Tibial nerve (tissue), 4 donors: ENCODE data around the gene SLC9B2. TPM values are rescaled to one million over a fixed set of nuclear protein-coding genes. Genes with fewer than 3 reads are reported as not detected.
A peak's percentile ranks its signal among the peaks of the same experiment; 100 is the strongest.

ENCODE experiments used
- DNase-seq, 2 donors: peaks; one replicate each; pipeline ENCODE4 v3.0.0-alpha.2; 2019; ENCODE audit warnings: low spot score in 2 of 2
- H3K27ac ChIP-seq, 4 donors: fragments of 200-600 bp; sonication (generic) in 3 of 4; one replicate each; pipeline ENCODE4 v1.5.1; 2017 to 2019; ENCODE audit warnings: mild to moderate bottlenecking in 1 of 4
- H3K27me3 ChIP-seq, 2 donors: fragments of 200-600 bp; sonication (generic) in 1 of 2; one replicate each; pipeline versions ENCODE4 v1.5.1 to v1.6.0; 2017 to 2019
- H3K36me3 ChIP-seq, 3 donors: fragments of 200-600 bp; sonication (generic); one replicate each; pipeline ENCODE4 v1.5.1; 2018 to 2019
- H3K4me1 ChIP-seq, 4 donors: fragments of 200-600 bp; sonication (generic) in 3 of 4; one replicate each; pipeline ENCODE4 v1.5.1; 2017 to 2019
- H3K4me3 ChIP-seq, 4 donors: fragments of 200-600 bp; sonication (generic) in 3 of 4; one replicate each; pipeline ENCODE4 v1.5.1; 2017 to 2019; ENCODE audit warnings: mild to moderate bottlenecking in 1 of 4, moderate library complexity in 1 of 4
- H3K9me3 ChIP-seq, 4 donors: fragments of 200-600 bp; sonication (generic) in 3 of 4; one replicate each; pipeline ENCODE4 v1.5.1; 2017 to 2019
- EP300 ChIP-seq, 2 donors: sonication (generic); formaldehyde crosslinking; IDR thresholded peaks; one replicate each; pipeline ENCODE4 v1.6.1; 2017; ENCODE audit warnings: antibody characterized with exemption in 2 of 2, mild to moderate bottlenecking in 1 of 2
- POLR2A ChIP-seq, 2 donors: fragments of 450-650 bp; IDR thresholded peaks; one replicate each; pipeline ENCODE4 v1.6.1; 2017; ENCODE audit warnings: antibody characterized with exemption in 2 of 2, mild to moderate bottlenecking in 2 of 2, moderate library complexity in 2 of 2
- WGBS, 2 donors: methylation state at CpG; one replicate each; pipeline ENCODE4 v1.1.5; 2018; 5-methylcytosine and 5-hydroxymethylcytosine counted together
- total RNA-seq, 4 donors: library from RNA; depleted of rRNA; stranded (reverse); fragments of >200 nt; gene quantifications; one replicate each; pipeline ENCODE4 v1.1.0, GENCODE V29; 2016
- TF ChIP-seq, protein P1 (sequence below), 5 experiments: fragments of 200-600 bp in 3 of 5; fragments of 450-650 bp in 2 of 5; sonication (generic) in 3 of 5; IDR thresholded peaks; one replicate each; pipeline ENCODE4 v1.5.1; 2016 to 2019; ENCODE audit warnings: antibody characterized with exemption in 5 of 5, mild to moderate bottlenecking in 3 of 5, moderate library complexity in 2 of 5

SLC9B2 gene
- total RNA-seq, 4 donors from 2014 or later: 13.1 to 29.4 (median 22.2) TPM

DNA sequence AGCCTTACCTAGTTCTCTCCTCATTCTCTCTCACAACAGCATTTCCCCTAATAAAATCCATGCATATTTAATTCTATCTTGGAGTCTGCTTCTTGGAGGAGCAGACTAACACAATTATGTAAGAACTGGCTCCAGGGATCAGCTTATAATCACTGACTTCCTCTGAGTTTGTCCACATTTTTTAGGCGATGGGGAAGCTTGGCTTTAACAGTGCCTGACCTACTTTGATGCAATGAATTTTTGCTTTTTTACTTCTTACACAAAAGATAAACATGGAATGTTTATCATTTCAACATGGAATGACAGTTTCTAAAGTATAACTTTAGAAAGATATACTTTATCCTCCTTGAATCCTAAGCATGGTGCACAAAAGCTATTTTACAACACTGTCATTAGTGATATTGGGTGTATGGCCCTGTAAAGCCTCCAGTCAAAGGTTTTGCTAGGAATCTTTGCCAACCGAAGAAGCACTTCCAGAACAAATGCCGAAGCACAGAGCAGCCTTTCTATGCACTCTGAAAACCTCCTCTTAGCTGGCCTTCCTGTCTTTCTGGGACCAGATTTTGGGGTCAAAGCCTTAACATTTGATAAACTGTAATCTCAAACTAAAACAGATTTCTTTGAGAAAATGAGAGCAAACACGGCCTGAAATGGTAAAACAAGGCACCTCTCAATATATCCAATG, 22.3 kb upstream of the SLC9B2 start:
- DNase-seq: no peak
- peak overlapping the region in 3 of 4 donors; percentile 63 to 89 (median 85) for H3K27ac ChIP-seq
- H3K36me3 ChIP-seq: peaks cover 0 to 1% (median 0%) of the 10 kb centered on the region in 3 donors
- 2 to 3% methylated on average over 4 of the region's 4 CpGs for WGBS, 2 donors
- peak overlapping the region; percentile 16 to 55 (median 40) for H3K4me3 ChIP-seq
- peaks cover 0 to 34% (median 17%) of the 10 kb centered on the region in 4 donors for H3K4me1 ChIP-seq
- no peaks in the 10 kb centered on the region for H3K9me3 ChIP-seq
- no peaks in the 10 kb centered on the region for H3K27me3 ChIP-seq
- no peak for TF ChIP-seq EP300 (IDR thresholded peaks at IDR 0.05)
- TF ChIP-seq POLR2A (IDR thresholded peaks at IDR 0.05): no peak
- TF ChIP-seq, protein P1, sequence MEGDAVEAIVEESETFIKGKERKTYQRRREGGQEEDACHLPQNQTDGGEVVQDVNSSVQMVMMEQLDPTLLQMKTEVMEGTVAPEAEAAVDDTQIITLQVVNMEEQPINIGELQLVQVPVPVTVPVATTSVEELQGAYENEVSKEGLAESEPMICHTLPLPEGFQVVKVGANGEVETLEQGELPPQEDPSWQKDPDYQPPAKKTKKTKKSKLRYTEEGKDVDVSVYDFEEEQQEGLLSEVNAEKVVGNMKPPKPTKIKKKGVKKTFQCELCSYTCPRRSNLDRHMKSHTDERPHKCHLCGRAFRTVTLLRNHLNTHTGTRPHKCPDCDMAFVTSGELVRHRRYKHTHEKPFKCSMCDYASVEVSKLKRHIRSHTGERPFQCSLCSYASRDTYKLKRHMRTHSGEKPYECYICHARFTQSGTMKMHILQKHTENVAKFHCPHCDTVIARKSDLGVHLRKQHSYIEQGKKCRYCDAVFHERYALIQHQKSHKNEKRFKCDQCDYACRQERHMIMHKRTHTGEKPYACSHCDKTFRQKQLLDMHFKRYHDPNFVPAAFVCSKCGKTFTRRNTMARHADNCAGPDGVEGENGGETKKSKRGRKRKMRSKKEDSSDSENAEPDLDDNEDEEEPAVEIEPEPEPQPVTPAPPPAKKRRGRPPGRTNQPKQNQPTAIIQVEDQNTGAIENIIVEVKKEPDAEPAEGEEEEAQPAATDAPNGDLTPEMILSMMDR (IDR thresholded peaks at IDR 0.05): no peak

DNA sequence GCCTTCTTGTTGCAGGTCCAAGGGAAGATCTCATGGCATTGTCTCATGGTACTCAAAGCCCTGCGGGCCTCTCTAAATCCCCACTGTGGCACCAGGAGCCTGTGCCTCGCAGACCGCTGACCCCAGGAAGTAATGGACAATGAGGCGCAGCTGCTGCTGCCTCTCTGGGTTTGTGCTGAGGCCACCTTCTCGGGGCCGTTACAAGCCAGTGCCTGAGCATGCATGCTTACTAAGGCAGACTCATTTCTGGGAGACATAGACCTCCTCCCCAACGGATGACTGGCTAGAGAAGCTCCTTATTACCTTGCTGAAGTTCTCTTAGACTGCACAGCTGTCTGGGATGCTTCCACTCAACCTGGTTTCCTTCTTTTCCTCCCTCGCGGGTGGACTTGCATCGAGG, 21.8 kb upstream of the SLC9B2 start:
- peaks cover 0 to 4% (median 0%) of the 10 kb centered on the region in 3 donors for H3K36me3 ChIP-seq
- peak overlapping the region in 3 of 4 donors; percentile 31 to 55 (median 48) for H3K4me3 ChIP-seq
- WGBS, 2 donors: 49 to 51% methylated on average over 9 to 10 of the region's 10 CpGs
- H3K9me3 ChIP-seq: no peaks in the 10 kb centered on the region
- H3K27ac ChIP-seq: peak overlapping the region in 2 of 4 donors; percentile 85 to 89
- no peak for DNase-seq
- peaks cover 0 to 34% (median 17%) of the 10 kb centered on the region in 4 donors for H3K4me1 ChIP-seq
- H3K27me3 ChIP-seq: no peaks in the 10 kb centered on the region
- TF ChIP-seq, protein P1 (IDR thresholded peaks at IDR 0.05): no peak
- TF ChIP-seq POLR2A (IDR thresholded peaks at IDR 0.05) (no peak), EP300 (IDR thresholded peaks at IDR 0.05) (no peak)

DNA sequence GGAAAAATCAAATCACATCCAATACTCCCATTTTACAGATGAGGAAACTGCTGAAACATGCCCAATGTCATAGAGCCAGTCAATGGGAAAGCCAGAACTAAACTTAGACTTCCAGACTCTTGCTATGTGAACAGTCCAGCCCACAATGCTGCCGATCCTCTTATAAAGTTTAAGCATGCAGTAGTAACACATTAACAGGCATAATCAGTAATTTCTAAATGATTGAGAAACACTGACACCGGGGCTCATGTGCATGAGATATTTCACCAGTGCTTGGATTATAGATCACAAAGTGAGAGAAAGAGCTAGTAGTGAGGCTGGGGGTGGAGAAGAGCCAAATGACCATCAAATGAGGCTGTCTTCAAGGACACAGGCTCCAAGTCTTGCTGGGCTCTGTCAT, 20.6 kb upstream of the SLC9B2 start:
- TF ChIP-seq EP300 (IDR thresholded peaks at IDR 0.05) (no peak), POLR2A (IDR thresholded peaks at IDR 0.05) (no peak)
- no peak overlapping the region for H3K4me3 ChIP-seq
- no peak overlapping the region for H3K27ac ChIP-seq
- WGBS, 2 donors: 85 to 90% methylated on average over 2 of the region's 2 CpGs
- H3K4me1 ChIP-seq: peaks cover 0 to 43% (median 17%) of the 10 kb centered on the region in 4 donors
- no peak for DNase-seq
- H3K9me3 ChIP-seq: no peaks in the 10 kb centered on the region
- H3K27me3 ChIP-seq: no peaks in the 10 kb centered on the region
- H3K36me3 ChIP-seq: peaks cover 0 to 6% (median 0%) of the 10 kb centered on the region in 3 donors

DNA sequence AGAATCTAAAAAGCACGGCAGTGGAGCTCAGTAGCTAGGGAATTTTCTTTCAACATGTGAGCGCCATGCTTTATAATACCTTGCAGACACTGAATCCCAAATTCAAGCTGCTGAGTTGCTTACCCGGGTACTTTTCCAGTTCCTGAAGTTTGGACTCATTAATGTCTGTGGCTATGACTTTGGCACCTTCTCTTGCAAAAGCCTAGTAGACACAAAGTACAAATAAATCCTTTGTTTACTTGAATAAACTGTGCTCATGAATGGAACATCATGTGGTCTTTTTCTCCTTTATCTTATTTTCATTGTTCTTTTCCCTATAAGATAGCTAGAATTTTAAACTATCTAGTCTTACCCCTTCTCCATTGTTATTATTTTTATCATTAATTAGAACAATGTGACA, 18.5 kb upstream of the SLC9B2 start:
- no peaks in the 10 kb centered on the region for H3K27me3 ChIP-seq
- H3K4me1 ChIP-seq: peaks cover 0 to 50% (median 17%) of the 10 kb centered on the region in 4 donors
- peaks cover 0 to 25% (median 5%) of the 10 kb centered on the region in 3 donors for H3K36me3 ChIP-seq

DNA sequence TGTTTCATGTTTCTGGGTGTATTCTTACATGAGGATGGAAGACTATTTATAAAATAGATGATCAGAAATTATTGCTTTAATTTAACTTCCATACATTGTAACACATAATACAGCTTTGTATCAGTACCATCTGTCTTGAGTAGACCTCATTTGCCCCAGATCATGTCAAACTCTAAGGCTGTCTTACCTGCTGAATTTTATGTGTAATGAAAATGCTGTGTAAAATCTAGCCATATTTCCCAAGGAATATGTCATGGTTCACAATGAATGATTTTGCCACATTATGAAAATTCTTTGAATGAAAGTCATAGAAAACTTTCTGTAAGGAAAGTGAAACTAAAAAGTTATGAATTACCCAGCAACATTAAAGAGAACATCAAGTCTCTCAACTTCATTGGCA, 15.7 kb upstream of the SLC9B2 start:
- H3K4me1 ChIP-seq: peaks cover 0 to 29% (median 4%) of the 10 kb centered on the region in 4 donors
- TF ChIP-seq EP300 (IDR thresholded peaks at IDR 0.05): no peak
- TF ChIP-seq POLR2A (IDR thresholded peaks at IDR 0.05): no peak
- TF ChIP-seq, protein P1 (IDR thresholded peaks at IDR 0.05): no peak
- no peak for DNase-seq
- H3K27me3 ChIP-seq: no peaks in the 10 kb centered on the region
- H3K9me3 ChIP-seq: no peaks in the 10 kb centered on the region
- peaks cover 0 to 53% (median 8%) of the 10 kb centered on the region in 3 donors for H3K36me3 ChIP-seq
- H3K4me3 ChIP-seq: no peak overlapping the region
- peak overlapping the region in 1 of 4 donors; percentile 4 for H3K27ac ChIP-seq

More for the DNA sequence above, 18.5 kb upstream of the SLC9B2 start:
- 79 to 80% methylated on average over 3 of the region's 3 CpGs for WGBS, 2 donors
- DNase-seq: no peak
- H3K9me3 ChIP-seq: no peaks in the 10 kb centered on the region
- no peak for TF ChIP-seq EP300 (IDR thresholded peaks at IDR 0.05)
- TF ChIP-seq POLR2A (IDR thresholded peaks at IDR 0.05): no peak
- TF ChIP-seq, protein P1 (IDR thresholded peaks at IDR 0.05): no peak
- H3K27ac ChIP-seq: no peak overlapping the region
- H3K4me3 ChIP-seq: no peak overlapping the region
